GM19324 (cell line): ENCODE results near the gene INPP5E.

Experiments used
- ATAC-seq: cut with Tn5 transposase; IDR thresholded peaks from one replicate; pipeline ENCODE4 v1.9.1; 2021; ENCODE audit warnings: mild to moderate bottlenecking, moderate library complexity; ENCODE audit not compliant: unreplicated experiment, low FRiP score

The INPP5E gene

GRCh38 chr9:136393531-136393930 lies 46.1 kb downstream of the INPP5E start:
- ATAC-seq = no peak

GRCh38 chr9:136392538-136393449 lies 46.9 kb downstream of the INPP5E start:
- ATAC-seq = no peak

GRCh38 chr9:136391737-136392537 lies 47.7 kb downstream of the INPP5E start:
- ATAC-seq = no peak

GRCh38 chr9:136389396-136389795 lies 50.2 kb downstream of the INPP5E start:
- no peak for ATAC-seq

GRCh38 chr9:136387217-136387616 lies 52.4 kb downstream of the INPP5E start:
- no peak for ATAC-seq

GRCh38 chr9:136386018-136386417 lies 53.6 kb downstream of the INPP5E start:
- ATAC-seq = no peak

GRCh38 chr9:136385015-136385414 lies 54.6 kb downstream of the INPP5E start:
- no peak for ATAC-seq

- no peak for ATAC-seq
Observed at GRCh38 chr9:136383436-136383835, 56.2 kb downstream of the INPP5E start.

- no peak for ATAC-seq
Observed at GRCh38 chr9:136381966-136382513, 57.6 kb downstream of the INPP5E start.

GRCh38 chr9:136381311-136381710 lies 58.3 kb downstream of the INPP5E start:
- no peak for ATAC-seq

- no peak for ATAC-seq
Observed at GRCh38 chr9:136380381-136380780, 59.3 kb downstream of the INPP5E start.

GRCh38 chr9:136379891-136380290 lies 59.8 kb downstream of the INPP5E start:
- ATAC-seq = no peak

GRCh38 chr9:136379401-136379800 lies 60.2 kb downstream of the INPP5E start:
- ATAC-seq = no peak

- ATAC-seq = no peak
Observed at GRCh38 chr9:136379003-136379287, 60.7 kb downstream of the INPP5E start.
